Left colon (tissue), 2 donors: ENCODE measurements around the gene MPPED1. TPM values are rescaled to one million over a fixed set of nuclear protein-coding genes. Genes with fewer than 3 reads are reported as not detected.

Experiments used
- ATAC-seq: fragments of 200-7000 bp; cut with Tn5 transposase; one replicate; pipeline ENCODE4 v1.9.1; 2020; ENCODE audit warnings: mild to moderate bottlenecking, moderate library complexity
- DNase-seq, 2 donors: peaks; one replicate each; pipeline ENCODE4 v3.0.0-alpha.2; 2020
- intact Hi-C, 2 donors: fragments of 100-400 bp; cut with DNase I in 1 of 2; cut with micrococcal nuclease in 1 of 2; formaldehyde crosslinking; loops; one replicate each; pipeline versions ENCODE4 v1.11.2 to v1.14.0; 2022; cut with DNase I, micrococcal nuclease
- total RNA-seq, 2 donors: library from RNA; stranded (reverse); fragmentation: NEBNext Ultra II Directional; extraction: Animal tissue kit (Norgen Biotek cat#: 25700); gene quantifications; one replicate each; pipeline ENCODE4 v1.2.1, GENCODE V29; 2021
- donor health status: DM: no; HTN: no; CAD: no.
- donor health status: DM: yes; HTN: yes; CAD: no.

The MPPED1 gene
- total RNA-seq, 2 donors from 2014 or later, result not detected

- DNase-seq, result no peak
- intact Hi-C loops, result no loop called here
- no peak for ATAC-seq
These were observed 105.3 kb downstream of the MPPED1 start for GRCh38 chr22:43516996-43517635.

GRCh38 chr22:43520632-43521039 lies 108.8 kb downstream of the MPPED1 start:
- ATAC-seq, result no peak
- no peak for DNase-seq
- intact Hi-C loops, result no loop called here

GRCh38 chr22:43521716-43522115 lies 109.9 kb downstream of the MPPED1 start:
- ATAC-seq (no peak), DNase-seq (no peak)
- intact Hi-C loops, result no loop called here

- ATAC-seq, result no peak
- intact Hi-C loops, result no loop called here
- DNase-seq, result no peak
These were observed 114.4 kb downstream of the MPPED1 start for GRCh38 chr22:43526117-43526655.

- no peak for ATAC-seq
- intact Hi-C loops, result no loop called here
- DNase-seq, result no peak
These were observed 115.1 kb downstream of the MPPED1 start for GRCh38 chr22:43526946-43527345.

- no peak for ATAC-seq
These were observed 117.0 kb downstream of the MPPED1 start for GRCh38 chr22:43528601-43529360.

GRCh38 chr22:43529461-43529860 lies 117.6 kb downstream of the MPPED1 start:
- intact Hi-C loops, result no loop called here
- DNase-seq, result no peak
- no peak for ATAC-seq

More at GRCh38 chr22:43528601-43529360, 117.0 kb downstream of the MPPED1 start:
- intact Hi-C loops, result no loop called here
- no peak for DNase-seq

GRCh38 chr22:43529934-43530333 lies 118.1 kb downstream of the MPPED1 start:
- intact Hi-C loops, result no loop called here
- ATAC-seq, result no peak

GRCh38 chr22:43530349-43531201 lies 118.8 kb downstream of the MPPED1 start:
- no peak for DNase-seq
- intact Hi-C loops, result no loop called here
- ATAC-seq, result no peak

More at GRCh38 chr22:43529934-43530333, 118.1 kb downstream of the MPPED1 start:
- no peak for DNase-seq

GRCh38 chr22:43531651-43532050 lies 119.8 kb downstream of the MPPED1 start:
- intact Hi-C loops, result no loop called here
- no peak for DNase-seq
- no peak for ATAC-seq

- intact Hi-C loops, result no loop called here
- DNase-seq (no peak), ATAC-seq (no peak)
These were observed 120.7 kb downstream of the MPPED1 start for GRCh38 chr22:43532301-43533155.

GRCh38 chr22:43533156-43533530 lies 121.3 kb downstream of the MPPED1 start:
- intact Hi-C loops, result no loop called here
- ATAC-seq, result no peak
- no peak for DNase-seq

GRCh38 chr22:43533656-43534428 lies 122.0 kb downstream of the MPPED1 start:
- DNase-seq, result no peak
- intact Hi-C loops, result no loop called here
- ATAC-seq, result no peak

GRCh38 chr22:43534916-43535315 lies 123.1 kb downstream of the MPPED1 start:
- intact Hi-C loops, result no loop called here
- ATAC-seq (no peak), DNase-seq (no peak)

- intact Hi-C loops, result no loop called here
- ATAC-seq, result no peak
- no peak for DNase-seq
These were observed 123.5 kb downstream of the MPPED1 start for GRCh38 chr22:43535336-43535735.

- DNase-seq (no peak), ATAC-seq (no peak)
These were observed 123.9 kb downstream of the MPPED1 start for GRCh38 chr22:43535741-43536140.

GRCh38 chr22:43537019-43537585 lies 125.3 kb downstream of the MPPED1 start:
- intact Hi-C loops, result no loop called here
- ATAC-seq (no peak), DNase-seq (no peak)

More at GRCh38 chr22:43535741-43536140, 123.9 kb downstream of the MPPED1 start:
- intact Hi-C loops, result no loop called here
